Prostate gland (tissue), 2 donors: Measurements from ENCODE around the gene BIN1. TPM values are rescaled to one million over a fixed set of nuclear protein-coding genes. Genes with fewer than 3 reads are reported as not detected.

Experiments used
- DNase-seq: peaks from one replicate; pipeline ENCODE4 v3.0.0-alpha.2; 2019; ENCODE audit warnings: low spot score
- H3K27ac ChIP-seq, 2 donors: fragments of 200-600 bp; sonication (generic); 2 replicates each; pipeline ENCODE4 v1.5.1; 2017 to 2019
- H3K27me3 ChIP-seq: fragments of 200-600 bp; sonication (generic); replicated peaks from 2 replicates; pipeline ENCODE4 v1.5.1; 2019; ENCODE audit not compliant: insufficient read depth
- H3K36me3 ChIP-seq, 2 donors: fragments of 200-600 bp; sonication (generic); 1 replicate in 1 of 2; 2 replicates in 1 of 2; pipeline versions ENCODE4 v1.5.1 to v1.8.1; 2017 to 2019
- H3K4me1 ChIP-seq: fragments of 200-600 bp; sonication (generic); replicated peaks from 2 replicates; pipeline ENCODE4 v1.5.1; 2019
- H3K4me3 ChIP-seq, 2 donors: fragments of 200-600 bp; sonication (generic); 2 replicates each; pipeline ENCODE4 v1.5.1; 2017 to 2019
- H3K9me3 ChIP-seq: fragments of 200-600 bp; sonication (generic); 2 replicates; pipeline ENCODE4 v1.5.1; 2017
- POLR2A ChIP-seq: fragments of 450-650 bp; IDR thresholded peaks from one replicate; pipeline ENCODE4 v1.6.1; 2016; ENCODE audit warnings: antibody characterized with exemption, mild to moderate bottlenecking
- POLR2AphosphoS5 ChIP-seq: sonication (generic); formaldehyde crosslinking; IDR thresholded peaks from one replicate; pipeline ENCODE4 v1.6.1; 2017; ENCODE audit warnings: antibody characterized with exemption
- WGBS: methylation state at CpG from one replicate; pipeline ENCODE4 v1.1.5; 2018; 5-methylcytosine and 5-hydroxymethylcytosine counted together
- intact Hi-C: fragments of 100-400 bp; cut with DNase I; formaldehyde crosslinking; loops from one replicate; pipeline ENCODE4 v1.14.2; 2022
- total RNA-seq, 2 donors: library from RNA; depleted of rRNA; stranded (reverse); fragments of >200 nt; gene quantifications; one replicate each; pipeline ENCODE4 v1.1.0, GENCODE V29; 2016
- TF ChIP-seq, protein P1 (sequence below), 4 experiments: fragments of 200-600 bp in 2 of 4; fragments of 450-650 bp in 2 of 4; sonication (generic) in 2 of 4; IDR thresholded peaks; 1 replicate in 3 of 4; 2 replicates in 1 of 4; pipeline ENCODE4 v1.5.1; 2016 to 2019; ENCODE audit warnings: antibody characterized with exemption in 4 of 4, mild to moderate bottlenecking in 2 of 4, moderate library complexity in 2 of 4

The BIN1 gene, protein sequence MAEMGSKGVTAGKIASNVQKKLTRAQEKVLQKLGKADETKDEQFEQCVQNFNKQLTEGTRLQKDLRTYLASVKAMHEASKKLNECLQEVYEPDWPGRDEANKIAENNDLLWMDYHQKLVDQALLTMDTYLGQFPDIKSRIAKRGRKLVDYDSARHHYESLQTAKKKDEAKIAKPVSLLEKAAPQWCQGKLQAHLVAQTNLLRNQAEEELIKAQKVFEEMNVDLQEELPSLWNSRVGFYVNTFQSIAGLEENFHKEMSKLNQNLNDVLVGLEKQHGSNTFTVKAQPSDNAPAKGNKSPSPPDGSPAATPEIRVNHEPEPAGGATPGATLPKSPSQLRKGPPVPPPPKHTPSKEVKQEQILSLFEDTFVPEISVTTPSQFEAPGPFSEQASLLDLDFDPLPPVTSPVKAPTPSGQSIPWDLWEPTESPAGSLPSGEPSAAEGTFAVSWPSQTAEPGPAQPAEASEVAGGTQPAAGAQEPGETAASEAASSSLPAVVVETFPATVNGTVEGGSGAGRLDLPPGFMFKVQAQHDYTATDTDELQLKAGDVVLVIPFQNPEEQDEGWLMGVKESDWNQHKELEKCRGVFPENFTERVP
- 10 to 100 TPM; 65.6 to 70.1 TPM for total RNA-seq

DNA sequence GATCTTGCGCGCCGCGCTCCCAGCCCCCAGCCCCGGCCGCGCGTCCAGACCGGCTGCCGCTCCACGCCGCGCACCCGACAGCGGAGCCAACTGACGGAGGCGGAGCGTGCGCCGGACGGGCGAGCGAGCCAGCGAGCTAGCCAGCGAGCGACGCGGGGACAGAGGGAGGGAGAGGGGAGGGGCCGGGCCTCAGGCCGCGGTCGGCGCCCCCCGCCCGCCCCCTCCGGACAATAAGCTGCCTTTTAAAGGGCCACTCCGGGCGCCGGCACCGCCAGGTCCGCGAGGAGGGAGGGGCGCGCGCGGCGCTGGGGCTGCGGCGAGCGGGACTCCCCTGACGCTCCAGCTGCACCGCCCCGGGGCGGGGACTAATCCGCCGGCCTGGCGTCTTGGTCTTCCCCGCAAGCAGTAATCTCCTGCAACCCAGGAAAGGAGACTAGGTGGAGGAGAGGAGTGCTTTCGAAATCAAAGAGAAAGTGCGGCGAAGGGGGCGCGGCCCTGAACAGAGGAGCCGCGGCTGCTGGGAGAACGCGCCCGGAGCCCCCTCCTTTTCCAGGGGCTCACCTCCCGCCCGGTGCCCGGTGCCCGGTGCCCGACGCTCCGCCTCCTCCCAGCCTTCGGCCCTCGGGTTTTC is at the start of gene BIN1:
Gene BIN1, minus strand, starts transcription at position 164 of the 631 bp plus-strand sequence. CDS start 211 bp downstream, outside the sequence.
- under 1% methylated on average over 73 of the region's 77 CpGs for WGBS
- TF ChIP-seq POLR2AphosphoS5: peak; percentile 68
- peak; percentile 70 for TF ChIP-seq POLR2A
- TF ChIP-seq, protein P1, sequence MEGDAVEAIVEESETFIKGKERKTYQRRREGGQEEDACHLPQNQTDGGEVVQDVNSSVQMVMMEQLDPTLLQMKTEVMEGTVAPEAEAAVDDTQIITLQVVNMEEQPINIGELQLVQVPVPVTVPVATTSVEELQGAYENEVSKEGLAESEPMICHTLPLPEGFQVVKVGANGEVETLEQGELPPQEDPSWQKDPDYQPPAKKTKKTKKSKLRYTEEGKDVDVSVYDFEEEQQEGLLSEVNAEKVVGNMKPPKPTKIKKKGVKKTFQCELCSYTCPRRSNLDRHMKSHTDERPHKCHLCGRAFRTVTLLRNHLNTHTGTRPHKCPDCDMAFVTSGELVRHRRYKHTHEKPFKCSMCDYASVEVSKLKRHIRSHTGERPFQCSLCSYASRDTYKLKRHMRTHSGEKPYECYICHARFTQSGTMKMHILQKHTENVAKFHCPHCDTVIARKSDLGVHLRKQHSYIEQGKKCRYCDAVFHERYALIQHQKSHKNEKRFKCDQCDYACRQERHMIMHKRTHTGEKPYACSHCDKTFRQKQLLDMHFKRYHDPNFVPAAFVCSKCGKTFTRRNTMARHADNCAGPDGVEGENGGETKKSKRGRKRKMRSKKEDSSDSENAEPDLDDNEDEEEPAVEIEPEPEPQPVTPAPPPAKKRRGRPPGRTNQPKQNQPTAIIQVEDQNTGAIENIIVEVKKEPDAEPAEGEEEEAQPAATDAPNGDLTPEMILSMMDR (IDR thresholded peaks at IDR 0.05): peak in 1 of 4 experiments; percentile 18
- Histone ChIP-seq H3K4me3 (peak within 1 kb of the TSS; percentile 66 to 90), H3K9me3 (no peaks in the 10 kb centered on the region), H3K27ac (peak within 1 kb of the TSS; percentile 85 to 90), H3K27me3 (no peaks in the 10 kb centered on the region), H3K4me1 (no peaks in the 10 kb centered on the region), H3K36me3 (no peaks in the 10 kb centered on the region)
- intact Hi-C loops: loop anchor here (2.0 to 10.0 kb wide), 3 partner anchors 42 to 298 kb away; no protein-coding TSS in a partner anchor
- peak; percentile 86 for DNase-seq

DNA sequence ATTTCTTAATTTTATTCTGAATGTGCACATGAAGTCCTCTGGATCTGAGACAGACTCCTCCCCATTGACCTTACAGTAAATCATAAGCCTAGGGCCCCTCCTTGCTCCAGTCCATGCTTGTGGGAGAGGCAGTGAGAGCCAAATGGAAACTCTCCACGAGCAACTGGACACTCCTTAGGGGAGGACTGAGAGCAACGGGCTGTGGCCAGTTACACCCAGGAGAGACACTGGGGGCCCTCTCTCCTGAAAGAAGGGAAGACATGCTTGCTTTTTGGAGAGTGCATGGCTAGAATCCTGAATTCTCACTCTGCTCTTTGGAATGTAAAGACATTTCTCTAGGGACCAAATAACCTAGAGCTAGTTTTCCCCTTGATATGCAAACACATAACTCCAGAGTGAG is 49.0 kb upstream of the BIN1 start:
- DNase-seq: no peak
- H3K27me3 ChIP-seq: no peaks in the 10 kb centered on the region
- no peaks in the 10 kb centered on the region for H3K4me1 ChIP-seq
- 18% methylated on average over 2 of the region's 2 CpGs for WGBS
- no peak overlapping the region for H3K4me3 ChIP-seq
- intact Hi-C loops: no loop called here
- no peaks in the 10 kb centered on the region for H3K9me3 ChIP-seq
- TF ChIP-seq, protein P1 (IDR thresholded peaks at IDR 0.05): no peak
- TF ChIP-seq POLR2A: no peak
- H3K27ac ChIP-seq: no peak overlapping the region
- H3K36me3 ChIP-seq: no peaks in the 10 kb centered on the region

GRCh38 chr2:127155028-127155581 is 48.2 kb upstream of the BIN1 start:
- H3K27me3 ChIP-seq: no peaks in the 10 kb centered on the region
- DNase-seq: no peak
- intact Hi-C loops: no loop called here
- H3K9me3 ChIP-seq: no peaks in the 10 kb centered on the region
- no peaks in the 10 kb centered on the region for H3K4me1 ChIP-seq
- H3K36me3 ChIP-seq: no peaks in the 10 kb centered on the region
- WGBS: 68% methylated on average over 7 of the region's 7 CpGs
- no peak overlapping the region for H3K27ac ChIP-seq
- TF ChIP-seq, protein P1 (IDR thresholded peaks at IDR 0.05): no peak
- TF ChIP-seq POLR2AphosphoS5 (no peak), POLR2A (no peak)
- H3K4me3 ChIP-seq: no peak overlapping the region

DNA sequence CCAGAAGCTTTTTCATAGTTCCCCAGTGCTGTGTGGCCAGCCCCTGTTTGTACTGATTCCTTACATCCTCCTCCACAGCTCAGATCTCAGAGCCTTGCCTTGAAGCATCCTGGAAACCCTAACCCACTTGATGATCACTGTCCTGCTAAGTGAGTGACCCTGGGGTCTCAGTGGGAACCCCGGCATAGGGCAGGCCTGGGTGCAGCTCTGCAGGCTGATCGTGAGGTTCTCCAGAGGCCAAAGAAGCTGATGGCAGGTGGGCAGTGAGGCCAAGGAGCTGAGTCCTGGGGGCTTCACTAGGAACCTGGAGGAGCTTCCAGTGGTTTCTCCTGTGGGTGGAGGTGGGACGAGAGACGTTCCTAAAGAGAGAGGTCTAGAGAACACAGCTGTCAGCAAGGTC is 47.4 kb upstream of the BIN1 start:
- Histone ChIP-seq H3K36me3 (no peaks in the 10 kb centered on the region), H3K9me3 (no peaks in the 10 kb centered on the region), H3K27me3 (no peaks in the 10 kb centered on the region), H3K4me3 (no peak overlapping the region), H3K27ac (no peak overlapping the region), H3K4me1 (no peaks in the 10 kb centered on the region)
- 76% methylated on average over 4 of the region's 4 CpGs for WGBS
- TF ChIP-seq, protein P1 (IDR thresholded peaks at IDR 0.05): no peak
- TF ChIP-seq POLR2A: no peak
- TF ChIP-seq POLR2AphosphoS5: no peak
- intact Hi-C loops: no loop called here
- DNase-seq: no peak
